GM10266 (cell line): Measurements from ENCODE around the gene DPH6.

ENCODE experiments used
- DNase-seq: peaks from one replicate; pipeline ENCODE4 v3.0.0; 2012; ENCODE audit errors: extremely low spot score
- CTCF ChIP-seq: IDR thresholded peaks from 2 replicates; pipeline ENCODE4 v1.5.1; 2012; ENCODE audit warnings: mild to moderate bottlenecking, low read depth; ENCODE audit not compliant: control insufficient read depth, insufficient read depth; ENCODE audit errors: missing control alignments

DPH6 gene

GRCh38 chr15:35321926-35322325, 224.0 kb downstream of the DPH6 start:
- no peak for DNase-seq
- TF ChIP-seq CTCF: no peak

DNA sequence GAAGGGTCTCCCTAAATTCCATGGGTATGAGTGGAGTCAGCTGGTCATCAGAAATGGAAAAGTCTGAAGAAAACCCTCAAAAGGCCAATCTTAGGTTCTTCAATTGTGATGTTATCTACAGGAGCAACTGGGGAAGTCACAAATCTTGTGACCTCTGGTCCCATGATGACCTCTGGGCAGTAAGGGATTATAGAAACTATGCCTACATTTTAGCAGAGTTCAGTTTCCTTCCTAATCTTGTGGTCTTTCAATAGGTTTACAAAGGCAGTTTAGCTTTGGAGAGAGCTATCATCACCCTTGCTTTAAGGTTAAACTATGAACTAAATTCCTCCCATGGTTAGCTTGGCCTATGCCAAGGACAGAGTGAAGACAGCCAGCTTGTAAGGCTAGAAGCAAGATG, 225.1 kb downstream of the DPH6 start:
- no peak for TF ChIP-seq CTCF
- no peak for DNase-seq
